Chondrocyte (in vitro differentiated cells): ENCODE measurements around the gene LY6G5B. TPM values are rescaled to one million over a fixed set of nuclear protein-coding genes. Genes with fewer than 3 reads are reported as not detected.
A peak's percentile ranks its signal among the peaks of the same experiment; 100 is the strongest.

Experiments used
- DNase-seq: peaks from one replicate; pipeline ENCODE4 v3.0.0; 2021; ENCODE audit warnings: mixed read lengths, low spot score
- H3K27ac Mint-ChIP-seq: one replicate; pipeline ENCODE4 v1.8.0; 2021; ENCODE audit warnings: mild to moderate bottlenecking, moderate library complexity, mixed read lengths; ENCODE audit not compliant: unreplicated experiment
- H3K27me3 Mint-ChIP-seq: 2 replicates; pipeline ENCODE4 v1.8.0; 2021; ENCODE audit warnings: low read depth, mixed read lengths
- H3K36me3 Mint-ChIP-seq: 2 replicates; pipeline ENCODE4 v1.8.0; 2021; ENCODE audit warnings: low read depth, mixed read lengths
- H3K4me1 Mint-ChIP-seq: 2 replicates; pipeline ENCODE4 v1.8.0; 2021; ENCODE audit warnings: low read depth, mild to moderate bottlenecking, mixed read lengths
- H3K4me3 Mint-ChIP-seq: one replicate; pipeline ENCODE4 v1.8.0; 2021; ENCODE audit warnings: mild to moderate bottlenecking, moderate library complexity, mixed read lengths; ENCODE audit not compliant: unreplicated experiment
- H3K9me3 Mint-ChIP-seq: 2 replicates; pipeline ENCODE4 v1.8.0; 2021; ENCODE audit warnings: low read depth, mixed read lengths
- total RNA-seq: library from RNA; stranded (reverse); gene quantifications from 3 replicates; pipeline ENCODE4 v1.2.1, GENCODE V29; 2021
- TF ChIP-seq, protein P1 (sequence below): fragments of 200-600 bp; sonication (generic); IDR thresholded peaks from 2 replicates; pipeline ENCODE4 v1.5.0; 2021; ENCODE audit warnings: antibody characterized with exemption, mild to moderate bottlenecking, moderate library complexity

The LY6G5B gene
- total RNA-seq, 1 donor from 2014 or later = 10.2 TPM

DNA sequence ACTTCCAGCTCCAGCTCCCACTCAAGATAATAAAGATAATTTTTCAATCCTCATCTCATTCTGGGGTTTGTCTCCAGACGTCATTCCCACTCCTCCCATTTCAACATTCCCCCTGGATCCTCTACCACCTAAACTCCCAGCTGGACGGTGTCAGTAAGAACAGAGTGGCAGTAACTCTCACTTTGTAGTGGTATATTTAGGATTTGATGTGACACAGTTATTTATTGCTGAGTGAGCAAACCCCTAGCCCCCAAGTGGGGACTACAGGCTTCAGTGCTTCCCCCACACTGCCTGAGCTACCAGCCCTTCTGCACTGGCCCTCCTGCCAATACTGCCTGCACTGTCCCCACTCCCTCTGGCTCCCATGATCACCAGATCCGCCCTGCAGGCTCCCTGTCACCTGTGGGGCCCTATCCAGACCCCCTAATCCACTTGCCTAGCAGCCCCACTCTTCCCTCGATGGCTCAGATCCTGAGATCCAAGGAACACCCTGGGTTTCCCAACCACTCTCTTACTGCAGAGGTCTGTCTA is 11.6 kb upstream of the LY6G5B start:
- Mint-ChIP-seq H3K27me3 (no peaks in the 10 kb centered on the region), H3K4me3 (peak overlapping the region; percentile 15), H3K9me3 (no peaks in the 10 kb centered on the region), H3K27ac (peak overlapping the region; percentile 70), H3K36me3 (peaks cover 2% of the 10 kb centered on the region), H3K4me1 (peaks cover 50% of the 10 kb centered on the region)
- DNase-seq = no peak
- TF ChIP-seq, protein P1, sequence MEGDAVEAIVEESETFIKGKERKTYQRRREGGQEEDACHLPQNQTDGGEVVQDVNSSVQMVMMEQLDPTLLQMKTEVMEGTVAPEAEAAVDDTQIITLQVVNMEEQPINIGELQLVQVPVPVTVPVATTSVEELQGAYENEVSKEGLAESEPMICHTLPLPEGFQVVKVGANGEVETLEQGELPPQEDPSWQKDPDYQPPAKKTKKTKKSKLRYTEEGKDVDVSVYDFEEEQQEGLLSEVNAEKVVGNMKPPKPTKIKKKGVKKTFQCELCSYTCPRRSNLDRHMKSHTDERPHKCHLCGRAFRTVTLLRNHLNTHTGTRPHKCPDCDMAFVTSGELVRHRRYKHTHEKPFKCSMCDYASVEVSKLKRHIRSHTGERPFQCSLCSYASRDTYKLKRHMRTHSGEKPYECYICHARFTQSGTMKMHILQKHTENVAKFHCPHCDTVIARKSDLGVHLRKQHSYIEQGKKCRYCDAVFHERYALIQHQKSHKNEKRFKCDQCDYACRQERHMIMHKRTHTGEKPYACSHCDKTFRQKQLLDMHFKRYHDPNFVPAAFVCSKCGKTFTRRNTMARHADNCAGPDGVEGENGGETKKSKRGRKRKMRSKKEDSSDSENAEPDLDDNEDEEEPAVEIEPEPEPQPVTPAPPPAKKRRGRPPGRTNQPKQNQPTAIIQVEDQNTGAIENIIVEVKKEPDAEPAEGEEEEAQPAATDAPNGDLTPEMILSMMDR = no peak

DNA sequence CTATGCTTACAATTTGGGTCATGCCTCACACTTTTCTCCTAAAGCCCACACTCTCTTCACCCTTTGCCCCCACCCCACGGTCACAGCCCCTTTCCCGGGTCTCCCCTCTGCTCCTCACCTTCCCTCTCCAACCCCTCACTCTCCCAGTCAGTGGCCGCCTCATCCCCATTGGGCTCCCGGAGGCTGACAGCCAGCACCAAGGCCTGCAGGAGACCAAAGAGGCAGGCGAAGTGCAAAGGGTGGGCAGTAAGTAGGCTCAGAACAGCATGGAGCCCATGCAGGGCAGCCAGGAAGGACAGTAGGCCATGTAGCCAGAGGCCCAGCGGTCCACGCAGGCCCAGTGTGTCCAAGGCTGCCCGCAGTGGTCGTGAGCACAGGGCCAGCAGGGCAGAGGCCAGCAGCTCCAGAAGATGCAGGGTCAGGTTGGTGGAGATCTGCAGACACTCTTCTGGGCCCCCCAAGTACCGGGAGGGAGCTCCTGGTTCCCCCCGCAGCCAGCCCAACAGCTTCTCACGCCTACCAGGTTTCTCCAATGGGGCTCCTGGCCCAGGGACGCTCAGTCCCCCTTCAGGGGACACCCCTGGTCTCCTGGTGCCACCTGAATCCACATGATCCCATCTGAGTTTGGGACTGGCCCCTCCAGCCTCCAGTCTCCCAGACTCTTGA is 10.7 kb upstream of the LY6G5B start:
- peaks cover 55% of the 10 kb centered on the region for H3K4me1 Mint-ChIP-seq
- DNase-seq = no peak
- H3K9me3 Mint-ChIP-seq = no peaks in the 10 kb centered on the region
- H3K27ac Mint-ChIP-seq = peak overlapping the region; percentile 79
- H3K36me3 Mint-ChIP-seq = peaks cover 2% of the 10 kb centered on the region
- TF ChIP-seq, protein P1 = no peak
- no peaks in the 10 kb centered on the region for H3K27me3 Mint-ChIP-seq
- peak overlapping the region; percentile 83 for H3K4me3 Mint-ChIP-seq

DNA sequence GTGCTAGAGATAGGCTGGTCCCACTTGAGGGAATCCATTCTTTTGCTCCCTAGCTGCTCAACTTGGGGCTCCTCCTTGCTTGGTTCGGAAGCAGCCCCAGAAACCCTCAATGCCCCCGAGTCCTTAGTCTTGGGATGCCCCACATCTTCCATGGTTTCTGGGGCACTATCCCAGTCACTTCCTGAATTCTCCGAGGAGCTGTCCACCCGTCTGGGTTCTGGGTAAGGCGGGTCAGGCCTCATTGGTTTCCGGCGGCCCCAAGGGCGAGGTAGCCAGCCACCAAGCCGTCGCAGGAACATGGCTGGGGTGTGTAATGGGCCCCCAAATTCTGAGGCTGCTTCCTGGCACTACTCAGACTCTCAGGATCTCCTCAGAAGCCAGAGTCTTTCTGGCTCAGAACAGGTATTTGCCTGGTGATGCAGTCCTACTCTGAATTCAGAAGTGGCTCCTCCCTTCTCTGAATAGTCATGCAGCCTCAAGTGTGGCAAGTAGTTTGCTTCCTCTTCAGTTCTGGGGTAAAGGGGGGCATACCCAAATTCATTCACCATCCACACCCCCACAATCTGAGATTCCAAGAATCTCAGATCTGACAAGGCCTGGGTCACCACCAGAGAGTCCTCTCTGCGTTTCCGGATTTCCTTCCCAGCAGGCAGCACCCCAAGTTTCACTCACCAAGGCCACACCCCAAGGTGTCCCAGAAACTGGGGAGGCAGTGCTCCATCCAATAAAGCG is 10.0 kb upstream of the LY6G5B start:
- Mint-ChIP-seq H3K4me1 (peaks cover 62% of the 10 kb centered on the region), H3K36me3 (peaks cover 2% of the 10 kb centered on the region), H3K27me3 (no peaks in the 10 kb centered on the region), H3K9me3 (no peaks in the 10 kb centered on the region), H3K27ac (peak overlapping the region; percentile 79), H3K4me3 (peak overlapping the region; percentile 83)
- no peak for DNase-seq
- TF ChIP-seq, protein P1 = no peak

DNA sequence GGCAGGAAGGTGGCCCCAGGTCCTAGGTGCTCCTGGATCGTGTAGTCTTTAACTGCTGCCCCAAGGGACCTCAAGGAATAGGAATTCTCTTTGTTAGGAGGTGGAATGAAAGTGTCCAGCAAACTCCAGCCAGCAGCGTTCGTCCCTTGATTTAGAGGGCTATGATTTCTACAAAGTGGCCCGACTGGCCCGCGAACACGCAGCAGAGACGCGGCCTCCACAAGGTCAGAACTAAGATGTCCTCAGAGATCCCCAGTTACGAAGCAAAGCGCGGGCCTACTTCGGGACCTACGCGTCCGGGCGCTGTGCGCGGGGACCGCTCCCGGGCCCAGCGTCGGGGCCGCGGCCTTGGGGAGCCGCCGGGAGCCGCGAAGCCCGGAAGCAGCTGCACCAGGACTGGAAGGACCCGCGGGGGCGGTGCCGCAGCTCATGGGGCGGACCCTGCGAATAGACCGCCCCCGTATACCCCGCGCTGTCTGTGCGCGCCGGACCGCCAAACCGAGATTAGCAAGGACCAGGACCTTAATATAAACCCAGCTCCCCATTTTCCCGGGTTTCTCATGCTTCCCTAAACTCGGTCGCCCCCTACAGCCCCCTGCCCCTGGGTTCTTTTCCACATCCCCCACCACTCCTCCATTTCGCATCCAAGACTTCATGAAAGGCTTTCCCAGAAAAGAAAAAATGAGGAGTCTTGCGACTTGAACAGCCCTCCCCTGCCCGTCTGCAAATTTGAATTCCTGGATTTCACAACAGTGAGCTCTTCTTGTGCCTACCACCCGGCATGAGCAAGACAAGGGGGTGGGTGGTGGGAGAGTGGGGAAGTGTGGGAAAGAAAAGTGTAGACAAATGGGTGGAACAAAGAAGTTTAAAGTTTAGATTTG is 9.2 kb upstream of the LY6G5B start, which contains the start of gene C6orf47:
TSS of gene C6orf47 (minus strand) at position 398 of the 881 bp plus-strand sequence. CDS start 831 bp downstream, outside the sequence.
- peaks cover 63% of the 10 kb centered on the region for H3K4me1 Mint-ChIP-seq
- no peak for DNase-seq

More for the DNA sequence above, 9.2 kb upstream of the LY6G5B start, which contains the start of gene C6orf47:
- peak within 1 kb of the TSS; percentile 83 for H3K4me3 Mint-ChIP-seq
- H3K27me3 Mint-ChIP-seq = no peaks in the 10 kb centered on the region
- TF ChIP-seq, protein P1 = peak; percentile 22
- H3K36me3 Mint-ChIP-seq = peaks cover 2% of the 10 kb centered on the region
- peak within 1 kb of the TSS; percentile 82 for H3K27ac Mint-ChIP-seq
- H3K9me3 Mint-ChIP-seq = no peaks in the 10 kb centered on the region
